Esophagus (tissue), 2 donors: Measurements from ENCODE around the gene RGS14. TPM values are rescaled to one million over a fixed set of nuclear protein-coding genes. Genes with fewer than 3 reads are reported as not detected.
A peak's percentile ranks its signal among the peaks of the same experiment; 100 is the strongest.
"Not testable (repeated sequence)": the region's sequence is repeated elsewhere in the genome, so short reads cannot be mapped to it uniquely, and the experiment has no call there.

Experiments used
- H3K27ac ChIP-seq, 2 donors: one replicate each; pipeline ENCODE4 v1.5.1; 2013; ENCODE audit warnings: low read depth in 2 of 2, mild to moderate bottlenecking in 2 of 2, inconsistent platforms in 1 of 2, low read length in 1 of 2, moderate library complexity in 1 of 2
- H3K27me3 ChIP-seq, 2 donors: one replicate each; pipeline ENCODE4 v1.6.1; 2013; ENCODE audit warnings: low read length in 2 of 2, control low read depth in 1 of 2, mild to moderate bottlenecking in 1 of 2; ENCODE audit not compliant: insufficient read depth in 2 of 2, control insufficient read depth in 1 of 2
- H3K36me3 ChIP-seq, 2 donors: one replicate each; pipeline ENCODE4 v1.6.1; 2013; ENCODE audit warnings: low read length in 1 of 2; ENCODE audit not compliant: control insufficient read depth in 2 of 2, insufficient read depth in 2 of 2
- H3K4me1 ChIP-seq, 2 donors: one replicate each; pipeline ENCODE4 v1.6.1; 2013; ENCODE audit warnings: low read length in 1 of 2; ENCODE audit not compliant: control insufficient read depth in 2 of 2, insufficient read depth in 2 of 2
- H3K4me3 ChIP-seq, 2 donors: one replicate each; pipeline ENCODE4 v1.5.1; 2013; ENCODE audit warnings: low read length in 2 of 2, mild to moderate bottlenecking in 2 of 2, low read depth in 1 of 2, moderate library complexity in 1 of 2
- H3K9me3 ChIP-seq, 2 donors: one replicate each; pipeline ENCODE4 v1.6.1; 2013; ENCODE audit warnings: mild to moderate bottlenecking in 2 of 2, low read depth in 1 of 2, low read length in 1 of 2, moderate library complexity in 1 of 2; ENCODE audit not compliant: control insufficient read depth in 2 of 2, insufficient read depth in 1 of 2
- WGBS, 2 donors: extraction: QIAGEN DNeasy Blood & Tissue Kit; methylation state at CpG; one replicate each; pipeline ENCODE4 v1.1.7; 2013; 5-methylcytosine and 5-hydroxymethylcytosine counted together
- polyA plus RNA-seq, 2 donors: library from polyadenylated mRNA; stranded (reverse); fragments of 200-250 nt; gene quantifications; one replicate each; pipeline ENCODE4 v1.2.3, GENCODE V29; 2013
- donor health status: healthy with polysubstance abuse.
- donor health status: Bipolar disorder and iron deficiency.

RGS14 gene
- polyA plus RNA-seq, 2 donors = 49.7 to 74.5 TPM

DNA sequence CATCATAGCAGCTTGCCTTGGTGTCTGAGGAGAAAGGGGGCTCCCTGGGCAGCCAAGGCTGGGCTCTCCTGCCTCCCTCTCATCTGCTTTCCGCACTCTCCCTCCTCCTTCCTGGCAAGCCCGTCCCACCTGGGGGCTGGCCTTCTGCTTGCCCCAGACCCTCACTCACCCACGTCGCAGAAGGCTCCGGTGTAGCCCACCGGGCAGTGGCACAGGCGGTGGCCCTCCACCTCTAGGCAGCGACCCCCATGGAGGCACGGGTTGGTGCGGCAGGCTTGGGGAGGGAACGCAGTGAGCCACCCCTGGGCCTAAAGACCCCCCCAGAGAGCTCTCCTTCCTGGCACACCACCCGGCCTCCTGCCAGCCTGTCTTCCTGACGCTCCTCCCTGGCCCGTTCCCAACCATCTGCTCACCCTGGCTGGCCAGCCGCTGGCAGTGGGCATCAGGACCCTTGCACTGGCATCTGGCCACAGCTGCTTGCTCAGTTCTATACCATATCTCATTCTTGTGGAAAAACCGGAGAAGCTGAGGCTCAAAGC, 47.0 kb downstream of the RGS14 start:
- Histone ChIP-seq H3K36me3 (no peaks in the 10 kb centered on the region), H3K4me1 (peaks cover 4 to 12% of the 10 kb centered on the region in 2 donors), H3K27me3 (no peaks in the 10 kb centered on the region), H3K9me3 (no peaks in the 10 kb centered on the region), H3K4me3 (peak overlapping the region; percentile 44 to 60), H3K27ac (peak overlapping the region in 1 of 2 donors; percentile 27)
- 27 to 34% methylated on average over 16 of the region's 16 CpGs for WGBS, 2 donors

DNA sequence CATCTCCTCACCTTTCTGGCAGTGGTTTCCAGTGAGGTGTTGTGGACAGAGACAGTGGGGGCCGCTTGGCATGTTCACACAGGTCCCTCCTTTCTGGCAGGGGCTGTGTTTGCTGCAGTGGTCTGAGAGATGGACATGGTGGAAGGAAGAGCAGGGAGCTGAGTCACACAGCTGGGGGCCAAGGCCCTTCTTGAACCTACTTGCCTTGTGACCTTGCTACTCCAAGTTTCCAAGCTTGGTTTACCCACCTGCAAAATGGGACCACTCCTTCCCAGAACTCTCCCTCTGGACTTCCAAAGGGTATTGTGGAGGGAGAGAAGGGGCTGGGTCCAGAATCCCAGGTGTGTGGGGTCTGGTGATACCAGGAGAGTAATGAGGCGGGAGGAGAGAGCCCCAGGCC, 47.6 kb downstream of the RGS14 start:
- Histone ChIP-seq H3K9me3 (no peaks in the 10 kb centered on the region), H3K27me3 (no peaks in the 10 kb centered on the region), H3K4me3 (no peak overlapping the region), H3K36me3 (no peaks in the 10 kb centered on the region), H3K4me1 (peaks cover 0 to 11% of the 10 kb centered on the region in 2 donors), H3K27ac (no peak overlapping the region)
- WGBS, 2 donors = 93 to 94% methylated on average over 2 of the region's 2 CpGs

DNA sequence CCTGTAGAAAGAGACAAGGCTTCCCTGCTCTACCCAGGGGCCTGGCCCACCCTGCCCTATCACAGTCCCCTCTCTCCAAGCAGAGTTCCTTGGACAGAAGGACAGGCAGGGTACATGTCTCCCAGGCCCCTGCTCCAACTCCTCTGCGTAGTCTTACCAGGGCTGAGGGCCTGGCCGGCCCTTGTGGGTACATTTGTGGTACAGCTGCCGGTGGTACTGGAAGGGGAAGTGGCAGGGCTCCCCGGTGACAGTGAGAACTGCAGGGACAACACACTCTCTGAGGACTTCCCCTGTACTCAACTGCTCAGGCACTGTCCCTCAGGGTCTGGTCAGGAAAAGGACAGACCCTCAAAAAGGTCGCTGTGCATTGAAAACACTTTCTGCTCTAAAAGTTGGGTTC, 48.1 kb downstream of the RGS14 start:
- H3K27ac ChIP-seq = no peak overlapping the region
- WGBS, 2 donors = 77 to 82% methylated on average over 5 of the region's 5 CpGs
- no peak overlapping the region for H3K4me3 ChIP-seq
- peaks cover 0 to 9% of the 10 kb centered on the region in 2 donors for H3K4me1 ChIP-seq
- H3K27me3 ChIP-seq = no peaks in the 10 kb centered on the region
- no peaks in the 10 kb centered on the region for H3K9me3 ChIP-seq
- no peaks in the 10 kb centered on the region for H3K36me3 ChIP-seq

DNA sequence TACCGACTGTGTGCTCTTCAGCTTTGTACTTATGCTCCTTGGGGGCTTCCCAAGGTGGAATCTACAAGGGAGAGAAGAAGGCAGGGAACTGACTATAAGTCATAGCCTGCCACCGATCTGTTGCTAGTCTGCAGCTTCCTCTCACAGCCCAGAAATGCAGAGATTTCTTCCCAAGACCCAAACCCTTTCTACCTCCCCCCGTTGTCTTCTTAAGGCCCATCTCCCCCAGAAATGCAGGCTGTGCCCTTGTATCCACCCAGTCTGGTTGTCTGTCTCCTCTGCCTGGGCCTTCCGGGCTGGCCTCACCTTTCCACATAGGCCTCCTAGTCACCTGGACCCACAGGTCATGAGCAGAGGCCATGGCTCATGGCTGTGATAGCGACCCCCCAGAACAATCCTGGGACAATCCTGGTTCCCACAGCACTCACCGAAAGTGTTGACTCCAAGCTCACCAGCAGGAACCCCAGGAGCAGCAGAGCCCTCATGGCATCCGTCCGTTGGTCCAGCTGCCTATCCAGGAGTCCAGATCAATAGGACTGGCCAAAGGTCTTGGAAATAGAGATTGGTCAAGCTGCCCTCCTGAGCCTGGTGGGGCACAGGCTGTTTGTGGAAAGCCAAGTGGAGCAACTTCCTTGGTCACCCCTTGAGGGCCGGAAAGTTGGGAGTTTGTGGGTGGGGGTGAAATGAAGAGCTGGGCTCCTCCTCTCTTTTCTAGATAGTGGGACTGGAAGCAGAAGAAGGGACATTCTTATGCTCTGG, 51.5 kb downstream of the RGS14 start, which contains the start of gene F12:
TSS of gene F12 (minus strand) at position 522 of the 759 bp plus-strand sequence. CDS start at position 485, 37 bp downstream.
- H3K4me1 ChIP-seq = peaks cover 0 to 3% of the 10 kb centered on the region in 2 donors
- H3K27me3 ChIP-seq = no peaks in the 10 kb centered on the region
- no peak within 1 kb of the TSS for H3K27ac ChIP-seq
- no peak within 1 kb of the TSS for H3K4me3 ChIP-seq
- H3K9me3 ChIP-seq = no peaks in the 10 kb centered on the region
- H3K36me3 ChIP-seq = no peaks in the 10 kb centered on the region
- WGBS, 2 donors = 89 to 90% methylated on average over 9 of the region's 9 CpGs

DNA sequence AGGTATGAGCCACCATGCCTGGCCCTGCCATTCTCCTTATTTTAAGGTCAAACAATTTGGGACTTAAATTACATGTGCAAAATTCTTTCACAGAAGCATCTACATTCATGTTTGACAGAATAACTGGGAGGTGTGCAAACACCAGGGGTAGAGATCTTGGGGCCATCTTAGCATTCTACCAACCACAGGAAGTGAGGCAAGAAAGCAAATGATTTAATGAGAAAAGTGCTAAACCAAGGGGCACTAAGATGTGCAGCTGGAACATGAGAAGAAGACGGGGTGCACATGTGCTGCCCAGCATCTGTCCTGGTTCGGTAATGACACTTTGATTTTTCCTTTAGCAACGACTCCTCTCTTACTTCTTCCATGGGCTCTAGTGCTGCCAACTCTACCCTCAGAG, 52.9 kb downstream of the RGS14 start:
- Histone ChIP-seq H3K9me3 (no peaks in the 10 kb centered on the region), H3K4me1 (peaks cover 0 to 3% of the 10 kb centered on the region in 2 donors), H3K27me3 (no peaks in the 10 kb centered on the region), H3K36me3 (no peaks in the 10 kb centered on the region), H3K4me3 (no peak overlapping the region), H3K27ac (no peak overlapping the region)
- WGBS, 2 donors = 72 to 79% methylated on average over 3 of the region's 3 CpGs

DNA sequence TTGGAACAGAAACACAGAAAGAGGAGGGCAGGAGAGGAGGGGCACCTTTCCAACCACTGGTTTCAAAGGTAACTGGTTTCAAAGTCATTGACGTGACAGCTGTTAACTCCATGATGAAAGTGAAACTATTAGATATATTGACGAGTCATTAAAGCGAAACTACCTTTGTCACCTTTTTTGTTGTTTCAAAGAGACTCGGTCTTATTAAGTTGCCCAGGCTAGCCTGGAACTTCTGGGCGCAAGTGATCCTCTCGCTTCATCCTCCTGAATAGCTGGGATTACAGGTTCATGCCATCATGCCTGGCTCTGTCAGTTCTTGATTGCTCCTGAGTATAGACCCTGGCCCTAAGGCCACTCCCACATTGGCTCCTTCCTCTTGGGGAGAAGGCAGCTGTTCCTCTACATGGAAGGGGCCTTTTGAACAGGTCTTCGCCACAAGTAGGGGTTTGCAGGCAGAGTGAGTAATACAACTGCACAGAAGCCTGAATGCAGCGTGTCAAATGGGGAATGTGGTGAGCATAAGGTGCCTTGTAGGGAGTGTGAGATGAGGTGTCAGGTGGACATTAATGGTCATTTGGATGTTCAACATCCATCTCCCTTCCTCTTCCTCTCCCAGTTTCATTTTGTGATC, 55.0 kb downstream of the RGS14 start:
- peak overlapping the region in 1 of 2 donors; percentile 17 for H3K27ac ChIP-seq
- H3K4me3 ChIP-seq = no peak overlapping the region
- peaks cover 0 to 3% of the 10 kb centered on the region in 2 donors for H3K4me1 ChIP-seq
- no peaks in the 10 kb centered on the region for H3K27me3 ChIP-seq
- whole genome bisulfite sequencing, 2 donors = 53 to 57% methylated on average over 8 of the region's 8 CpGs
- H3K36me3 ChIP-seq = no peaks in the 10 kb centered on the region
- no peaks in the 10 kb centered on the region for H3K9me3 ChIP-seq

DNA sequence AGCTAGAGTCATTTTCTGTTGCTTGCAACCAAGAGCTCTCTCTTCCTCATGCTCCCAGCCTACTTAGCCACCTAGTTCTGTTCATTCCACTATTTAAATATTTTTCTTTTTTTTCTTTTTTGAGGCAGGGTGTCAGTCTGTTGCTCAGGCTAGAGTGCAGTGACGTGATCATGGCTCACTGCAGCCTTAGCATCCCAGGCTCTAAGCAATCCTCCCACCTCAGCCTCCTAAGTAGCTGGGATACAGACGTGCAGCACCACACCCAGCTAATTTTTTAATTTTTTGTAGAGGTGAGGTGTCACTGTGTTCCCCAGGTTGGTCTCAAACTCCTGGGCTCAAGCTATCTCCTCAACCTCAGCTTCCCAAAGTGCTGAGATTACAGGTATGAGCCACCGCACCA, 56.8 kb downstream of the RGS14 start:
- H3K9me3 ChIP-seq = no peaks in the 10 kb centered on the region
- no peak overlapping the region for H3K4me3 ChIP-seq
- no peaks in the 10 kb centered on the region for H3K36me3 ChIP-seq
- no peak overlapping the region for H3K27ac ChIP-seq
- 73 to 82% methylated on average over 3 of the region's 3 CpGs for WGBS, 2 donors
- H3K4me1 ChIP-seq = peaks cover 0 to 3% of the 10 kb centered on the region in 2 donors
- H3K27me3 ChIP-seq = no peaks in the 10 kb centered on the region

DNA sequence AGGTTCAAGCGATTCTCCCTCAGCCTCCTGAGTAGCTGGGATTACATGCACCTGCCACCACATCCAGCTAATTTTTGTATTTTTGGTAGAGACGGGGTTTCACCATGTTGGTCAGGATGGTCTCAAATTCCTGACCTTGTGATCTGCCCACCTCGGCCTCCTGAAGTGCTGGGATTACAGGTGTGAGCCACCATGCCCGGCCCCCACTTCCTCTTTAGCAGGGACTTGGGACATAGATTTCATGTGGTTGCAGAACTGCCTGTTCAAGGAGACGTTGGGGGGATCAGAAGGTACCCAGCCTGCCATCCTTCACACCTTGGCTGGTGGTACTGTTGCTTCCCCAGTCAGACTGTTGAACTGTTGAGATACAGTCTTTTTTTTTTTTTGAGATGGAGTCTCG, 59.4 kb downstream of the RGS14 start:
- not testable (repeated sequence) for H3K36me3 ChIP-seq, H3K9me3 ChIP-seq, H3K27ac ChIP-seq, H3K4me3 ChIP-seq, H3K27me3 ChIP-seq, H3K4me1 ChIP-seq
- 86 to 87% methylated on average over 6 of the region's 6 CpGs for whole genome bisulfite sequencing, 2 donors

DNA sequence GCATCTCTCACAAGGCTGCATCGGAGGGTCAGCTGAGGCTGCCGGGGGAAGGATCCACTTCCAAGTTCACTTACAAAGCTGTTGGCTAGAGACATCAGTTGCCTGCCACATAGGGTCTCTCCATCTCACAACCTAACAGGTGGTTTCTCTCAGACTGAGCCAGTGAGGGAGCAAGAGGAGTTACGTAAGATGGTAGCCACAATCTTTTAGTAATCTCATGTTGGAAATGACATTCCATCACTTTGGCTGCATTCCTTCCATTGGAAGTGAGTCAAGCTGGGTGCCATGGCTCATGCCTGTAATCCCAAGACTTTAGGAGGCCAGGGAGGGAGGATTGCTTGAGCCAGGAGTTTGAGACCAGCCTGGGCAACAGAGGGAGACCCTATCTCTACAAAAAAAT, 61.3 kb downstream of the RGS14 start:
- Histone ChIP-seq H3K36me3 (no peaks in the 10 kb centered on the region), H3K4me3 (no peak overlapping the region), H3K4me1 (no peaks in the 10 kb centered on the region), H3K27ac (no peak overlapping the region), H3K9me3 (no peaks in the 10 kb centered on the region), H3K27me3 (no peaks in the 10 kb centered on the region)
- 83 to 84% methylated on average over 3 of the region's 3 CpGs for WGBS, 2 donors
